ENCODE measurements around the gene FRAT1. TPM values are rescaled to one million over a fixed set of nuclear protein-coding genes. Genes with fewer than 3 reads are reported as not detected.
A peak's percentile ranks its signal among the peaks of the same experiment; 100 is the strongest.

Gene FRAT1
- polyA plus RNA-seq, 3 donors, result 17.0 to 34.4 (median 31.2) TPM

DNA sequence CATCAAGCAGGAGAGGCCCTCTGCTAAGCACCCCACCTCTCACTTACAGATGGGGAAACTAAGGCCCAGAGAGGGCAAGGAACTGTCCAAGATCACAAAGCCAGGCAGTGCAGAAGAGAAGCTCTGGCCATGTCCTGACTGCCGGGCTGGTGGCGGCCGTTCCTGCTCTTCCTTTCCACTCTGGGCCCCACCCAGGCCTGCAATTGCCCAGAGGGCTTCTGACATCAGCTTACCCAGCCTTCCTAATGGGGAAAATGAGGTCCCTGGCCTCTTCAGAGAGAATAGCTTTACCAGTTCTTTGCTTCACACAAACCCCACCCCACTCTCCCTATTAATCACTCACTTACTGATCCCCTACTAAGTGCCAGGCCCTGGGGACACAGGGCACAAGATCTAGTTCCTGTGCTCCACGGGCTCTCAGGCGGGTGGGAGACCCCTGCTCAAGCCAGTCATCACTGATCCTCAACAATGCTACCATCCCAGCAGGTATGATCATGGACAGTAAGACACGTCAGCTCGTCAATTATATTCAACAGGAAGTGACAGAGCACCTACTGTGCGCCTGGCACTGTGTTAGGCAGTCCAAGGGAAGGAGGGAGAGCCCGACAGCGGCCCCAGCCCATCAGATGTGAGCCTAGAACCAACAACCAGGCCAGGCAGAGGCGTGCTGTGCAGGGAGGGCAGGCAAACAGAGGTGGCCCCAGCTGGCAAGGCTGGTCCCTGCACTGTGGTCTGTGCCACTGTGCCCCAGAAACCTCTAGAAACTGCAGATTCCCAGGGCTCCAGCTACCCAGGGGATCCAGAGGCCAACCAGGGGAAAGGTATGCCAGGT is 41.9 kb downstream of the FRAT1 start:
- H3K4me2 ChIP-seq (replicated peaks; ENCODE audit: extremely low read depth, low read length, poor library complexity, severe bottlenecking), result peak overlapping the region; percentile 28
- 64% methylated on average over 9 of the region's 11 CpGs for WGBS (ENCODE audit: insufficient coverage)

DNA sequence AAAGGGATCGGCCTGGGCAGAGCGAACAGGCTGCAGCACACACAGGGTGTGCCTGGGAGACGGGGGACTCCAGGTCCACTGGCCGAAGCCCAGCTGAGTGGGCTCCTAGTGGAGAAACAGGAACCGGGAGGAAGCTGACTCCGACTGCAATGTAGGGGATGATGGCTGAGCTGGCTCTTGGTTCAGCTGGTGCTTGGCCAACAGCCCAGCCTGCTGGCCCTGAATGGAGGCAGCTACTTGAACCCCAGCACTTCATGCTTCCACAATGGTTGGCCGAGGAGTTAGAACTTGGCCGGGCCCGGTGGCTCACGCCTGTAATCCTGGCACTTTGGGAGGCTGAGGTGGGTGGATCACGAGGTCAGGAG is 42.4 kb downstream of the FRAT1 start:
- Histone ChIP-seq H3K27me3 (ENCODE audit: control insufficient read depth in 2 of 2, insufficient read depth in 2 of 2, low read length in 2 of 2) (no peaks in the 10 kb centered on the region), H3K4me2 (replicated peaks; ENCODE audit: extremely low read depth, low read length, poor library complexity, severe bottlenecking) (no peak overlapping the region), H3K36me3 (replicated peaks in 1 of 2; ENCODE audit: control insufficient read depth in 1 of 2, insufficient read depth in 2 of 2, low read length in 2 of 2) (peaks cover 35 to 75% of the 10 kb centered on the region in 2 donors), H3K79me2 (ENCODE audit: insufficient read depth, low read length) (peaks cover 30% of the 10 kb centered on the region), H3K27ac (ENCODE audit: low read depth in 1 of 2, low read length in 2 of 2) (peak overlapping the region; percentile 19 to 75), H3K9me3 (replicated peaks in 1 of 2; ENCODE audit: control insufficient read depth in 1 of 2, insufficient read depth in 1 of 2, low read length in 2 of 2) (no peaks in the 10 kb centered on the region), H4K20me1 (ENCODE audit: insufficient read depth, low read length) (no peaks in the 10 kb centered on the region), H3K9ac (ENCODE audit: insufficient read depth, low read length, poor library complexity, severe bottlenecking) (no peak overlapping the region), H3K4me1 (ENCODE audit: control insufficient read depth in 1 of 2, insufficient read depth in 2 of 2, low read length in 2 of 2) (peaks cover 97 to 100% of the 10 kb centered on the region in 2 donors), H2AFZ (ENCODE audit: insufficient read depth, low read depth, low read length, poor library complexity, severe bottlenecking) (no peak overlapping the region), H3K4me3 (replicated peaks in 1 of 3; ENCODE audit: low read depth in 2 of 3, low read length in 3 of 3) (peak overlapping the region in 1 of 3 experiments; percentile 38)
- Mint-ChIP-seq H3K4me3 (peak overlapping the region in 1 of 2 donors; percentile 26), H3K27ac (peak overlapping the region in 6 of 7 donors; percentile 3 to 89 (median 74)), H3K36me3 (peaks cover 74 to 96% of the 10 kb centered on the region in 2 donors), H3K9me3 (peaks cover 0 to 3% (median 0%) of the 10 kb centered on the region in 7 donors), H3K4me1 (peaks cover 99% of the 10 kb centered on the region), H3K27me3 (ENCODE audit: low read depth in 3 of 3) (peaks cover 1 to 6% (median 1%) of the 10 kb centered on the region in 3 donors)
- intact Hi-C loops (cut with micrococcal nuclease), result no loop called here
- WGBS (ENCODE audit: insufficient coverage), result 78% methylated on average over 6 of the region's 11 CpGs
- peak in 2 of 3 donors; percentile 19 to 37 for DNase-seq
- TF ChIP-seq, protein P1, sequence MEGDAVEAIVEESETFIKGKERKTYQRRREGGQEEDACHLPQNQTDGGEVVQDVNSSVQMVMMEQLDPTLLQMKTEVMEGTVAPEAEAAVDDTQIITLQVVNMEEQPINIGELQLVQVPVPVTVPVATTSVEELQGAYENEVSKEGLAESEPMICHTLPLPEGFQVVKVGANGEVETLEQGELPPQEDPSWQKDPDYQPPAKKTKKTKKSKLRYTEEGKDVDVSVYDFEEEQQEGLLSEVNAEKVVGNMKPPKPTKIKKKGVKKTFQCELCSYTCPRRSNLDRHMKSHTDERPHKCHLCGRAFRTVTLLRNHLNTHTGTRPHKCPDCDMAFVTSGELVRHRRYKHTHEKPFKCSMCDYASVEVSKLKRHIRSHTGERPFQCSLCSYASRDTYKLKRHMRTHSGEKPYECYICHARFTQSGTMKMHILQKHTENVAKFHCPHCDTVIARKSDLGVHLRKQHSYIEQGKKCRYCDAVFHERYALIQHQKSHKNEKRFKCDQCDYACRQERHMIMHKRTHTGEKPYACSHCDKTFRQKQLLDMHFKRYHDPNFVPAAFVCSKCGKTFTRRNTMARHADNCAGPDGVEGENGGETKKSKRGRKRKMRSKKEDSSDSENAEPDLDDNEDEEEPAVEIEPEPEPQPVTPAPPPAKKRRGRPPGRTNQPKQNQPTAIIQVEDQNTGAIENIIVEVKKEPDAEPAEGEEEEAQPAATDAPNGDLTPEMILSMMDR (IDR thresholded peaks at IDR 0.05), result no peak

More for the DNA sequence above, 41.9 kb downstream of the FRAT1 start:
- peaks cover 36% of the 10 kb centered on the region for H3K79me2 ChIP-seq (ENCODE audit: insufficient read depth, low read length)
- no peaks in the 10 kb centered on the region for H3K9me3 ChIP-seq (replicated peaks in 1 of 2; ENCODE audit: control insufficient read depth in 1 of 2, insufficient read depth in 1 of 2, low read length in 2 of 2)
- intact Hi-C loops (cut with micrococcal nuclease), result no loop called here
- peak overlapping the region; percentile 31 to 89 (median 76) for H3K27ac Mint-ChIP-seq
- no peak for DNase-seq
- peak overlapping the region; percentile 54 to 55 for H3K4me3 Mint-ChIP-seq
- H3K4me1 ChIP-seq (ENCODE audit: control insufficient read depth in 1 of 2, insufficient read depth in 2 of 2, low read length in 2 of 2), result peaks cover 97 to 100% of the 10 kb centered on the region in 2 donors
- H3K9ac ChIP-seq (ENCODE audit: insufficient read depth, low read length, poor library complexity, severe bottlenecking), result no peak overlapping the region
- peaks cover 40 to 81% of the 10 kb centered on the region in 2 donors for H3K36me3 ChIP-seq (replicated peaks in 1 of 2; ENCODE audit: control insufficient read depth in 1 of 2, insufficient read depth in 2 of 2, low read length in 2 of 2)
- TF ChIP-seq, protein P1 (IDR thresholded peaks at IDR 0.05), result no peak
- peaks cover 0 to 6% (median 1%) of the 10 kb centered on the region in 3 donors for H3K27me3 Mint-ChIP-seq (ENCODE audit: low read depth in 3 of 3)
- H3K9me3 Mint-ChIP-seq, result peaks cover 0 to 3% (median 0%) of the 10 kb centered on the region in 7 donors
- H3K27me3 ChIP-seq (ENCODE audit: control insufficient read depth in 2 of 2, insufficient read depth in 2 of 2, low read length in 2 of 2), result no peaks in the 10 kb centered on the region
- H3K4me1 Mint-ChIP-seq, result peaks cover 99% of the 10 kb centered on the region
- no peak overlapping the region for H2AFZ ChIP-seq (ENCODE audit: insufficient read depth, low read depth, low read length, poor library complexity, severe bottlenecking)
- H3K36me3 Mint-ChIP-seq, result peaks cover 80 to 96% of the 10 kb centered on the region in 2 donors
- peak overlapping the region in 1 of 3 experiments; percentile 38 for H3K4me3 ChIP-seq (replicated peaks in 1 of 3; ENCODE audit: low read depth in 2 of 3, low read length in 3 of 3)
- peak overlapping the region; percentile 22 to 75 for H3K27ac ChIP-seq (ENCODE audit: low read depth in 1 of 2, low read length in 2 of 2)
- no peaks in the 10 kb centered on the region for H4K20me1 ChIP-seq (ENCODE audit: insufficient read depth, low read length)
